Neural crest cell (in vitro differentiated cells): ENCODE results near the gene RRP15. TPM values are rescaled to one million over a fixed set of nuclear protein-coding genes. Genes with fewer than 3 reads are reported as not detected.

ENCODE experiments used
- DNase-seq: peaks from one replicate; pipeline ENCODE4 v3.0.0; 2021; ENCODE audit warnings: low read depth, mixed read lengths, low spot score
- H3K27ac Mint-ChIP-seq: one replicate; pipeline ENCODE4 v1.8.0; 2021; ENCODE audit warnings: mild to moderate bottlenecking, mixed read lengths; ENCODE audit not compliant: unreplicated experiment
- H3K27me3 Mint-ChIP-seq: 2 replicates; pipeline ENCODE4 v1.8.0; 2021; ENCODE audit warnings: low read depth, mild to moderate bottlenecking, mixed read lengths
- H3K36me3 Mint-ChIP-seq: 2 replicates; pipeline ENCODE4 v1.8.0; 2021; ENCODE audit warnings: low read depth, mild to moderate bottlenecking, mixed read lengths
- H3K4me1 Mint-ChIP-seq: 2 replicates; pipeline ENCODE4 v1.8.0; 2021; ENCODE audit warnings: mixed read lengths
- H3K4me3 Mint-ChIP-seq: one replicate; pipeline ENCODE4 v1.8.0; 2021; ENCODE audit warnings: mild to moderate bottlenecking, mixed read lengths
- H3K9me3 Mint-ChIP-seq: 2 replicates; pipeline ENCODE4 v1.8.0; 2021; ENCODE audit warnings: mixed read lengths
- CTCF ChIP-seq: fragments of 200-600 bp; sonication (generic); conservative IDR thresholded peaks from 2 replicates; pipeline ENCODE4 v1.5.0; 2021; ENCODE audit warnings: antibody characterized with exemption, mild to moderate bottlenecking
- total RNA-seq: library from RNA; stranded (reverse); gene quantifications from 2 replicates; pipeline ENCODE4 v1.2.1, GENCODE V29; 2021

RRP15 gene
- total RNA-seq, 1 donor from 2014 or later = 34.9 TPM

GRCh38 chr1:218259800-218260199 is 25.3 kb upstream of the RRP15 start:
- DNase-seq = no peak
- peak; percentile 51 for TF ChIP-seq CTCF
- H3K4me3 Mint-ChIP-seq = no peak overlapping the region

GRCh38 chr1:218262259-218262658 is 22.8 kb upstream of the RRP15 start:
- Mint-ChIP-seq H3K27ac (no peak overlapping the region), H3K36me3 (no peaks in the 10 kb centered on the region), H3K27me3 (peaks cover 3% of the 10 kb centered on the region), H3K4me1 (no peaks in the 10 kb centered on the region), H3K9me3 (no peaks in the 10 kb centered on the region), H3K4me3 (no peak overlapping the region)
- no peak for TF ChIP-seq CTCF
- DNase-seq = no peak

More at GRCh38 chr1:218259800-218260199, 25.3 kb upstream of the RRP15 start:
- Mint-ChIP-seq H3K27ac (no peak overlapping the region), H3K27me3 (peaks cover 3% of the 10 kb centered on the region), H3K36me3 (no peaks in the 10 kb centered on the region), H3K9me3 (no peaks in the 10 kb centered on the region), H3K4me1 (no peaks in the 10 kb centered on the region)

- Mint-ChIP-seq H3K27ac (no peak overlapping the region), H3K9me3 (no peaks in the 10 kb centered on the region), H3K27me3 (peaks cover under 1% of the 10 kb centered on the region), H3K4me3 (no peak overlapping the region), H3K36me3 (no peaks in the 10 kb centered on the region), H3K4me1 (no peaks in the 10 kb centered on the region)
- no peak for DNase-seq
- no peak for TF ChIP-seq CTCF
Measured at GRCh38 chr1:218266356-218266755, 18.7 kb upstream of the RRP15 start.

DNA sequence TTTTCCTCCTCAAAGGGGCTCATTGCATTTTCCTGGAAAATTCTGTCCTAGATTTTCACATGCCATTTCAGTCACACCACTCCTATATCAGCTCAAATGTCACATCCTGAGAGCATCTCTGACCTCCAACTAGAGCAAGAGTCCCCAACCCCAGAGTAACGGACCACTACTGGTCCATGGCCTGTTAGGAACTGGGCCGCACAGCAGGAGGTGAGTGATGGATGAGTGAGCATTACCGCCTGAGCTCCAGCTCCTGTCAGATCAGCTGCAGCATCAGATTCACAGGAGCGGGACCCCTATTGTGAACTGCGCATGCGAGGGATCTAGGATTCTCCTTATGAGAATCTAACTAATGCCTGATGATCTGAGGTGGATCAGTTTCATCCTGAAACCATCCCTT is 12.7 kb upstream of the RRP15 start:
- Mint-ChIP-seq H3K4me3 (no peak overlapping the region), H3K4me1 (no peaks in the 10 kb centered on the region), H3K9me3 (no peaks in the 10 kb centered on the region), H3K27ac (no peak overlapping the region), H3K36me3 (no peaks in the 10 kb centered on the region), H3K27me3 (no peaks in the 10 kb centered on the region)
- no peak for TF ChIP-seq CTCF
- DNase-seq = no peak

GRCh38 chr1:218273762-218274479 is 11.2 kb upstream of the RRP15 start:
- TF ChIP-seq CTCF = no peak
- H3K27me3 Mint-ChIP-seq = peaks cover 5% of the 10 kb centered on the region
- H3K4me1 Mint-ChIP-seq = no peaks in the 10 kb centered on the region
- no peak overlapping the region for H3K4me3 Mint-ChIP-seq
- no peak for DNase-seq
- no peaks in the 10 kb centered on the region for H3K36me3 Mint-ChIP-seq
- H3K27ac Mint-ChIP-seq = no peak overlapping the region
- no peaks in the 10 kb centered on the region for H3K9me3 Mint-ChIP-seq
